ENCODE measurements around the gene TNP2. TPM values are rescaled to one million over a fixed set of nuclear protein-coding genes. Genes with fewer than 3 reads are reported as not detected.
A peak's percentile ranks its signal among the peaks of the same experiment; 100 is the strongest.

TNP2 gene
- total and polyA plus RNA-seq, 2 experiments from 2014 or later: not detected

DNA sequence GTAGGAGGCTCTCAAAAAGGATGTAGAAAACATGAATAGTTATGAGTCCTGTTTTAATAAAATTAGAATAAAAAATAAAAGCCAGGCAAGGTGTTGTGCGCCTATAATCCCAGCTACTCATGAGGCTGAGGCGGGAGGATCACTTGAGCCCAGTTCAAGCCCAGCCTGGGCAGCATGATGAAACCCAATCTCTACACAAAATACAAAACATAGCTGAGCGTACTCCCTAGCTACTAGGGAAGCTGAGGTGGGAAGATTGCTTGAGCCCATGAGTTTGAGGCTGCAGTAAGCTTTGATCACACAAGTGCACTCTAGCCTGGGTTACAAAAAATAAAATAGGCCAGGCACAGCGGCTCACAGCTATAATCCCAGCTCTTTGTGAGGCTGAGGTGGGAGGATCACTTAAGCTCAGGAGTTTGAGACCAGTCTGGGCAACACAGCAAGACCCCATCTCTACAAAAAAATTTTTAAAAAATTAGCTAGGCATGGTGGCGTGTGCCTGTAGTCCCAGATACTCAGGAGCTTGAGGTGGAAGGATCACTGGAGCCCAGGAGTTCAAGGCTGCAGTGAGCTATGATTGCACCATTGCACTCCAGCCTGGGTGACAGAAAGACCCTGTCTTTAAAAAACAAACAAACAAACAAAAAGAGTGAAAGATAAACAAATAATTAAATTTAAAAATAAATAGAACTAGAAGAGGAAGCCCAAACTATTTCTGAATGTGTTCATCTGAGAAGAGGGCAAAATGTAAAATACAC is 29.2 kb upstream of the TNP2 start:
- no peaks in the 10 kb centered on the region for H3K27me3 Mint-ChIP-seq (ENCODE audit: insufficient read depth, low read depth, poor library complexity)
- Histone ChIP-seq H3K4me1 (ENCODE audit: insufficient read depth) (peaks cover 22% of the 10 kb centered on the region), H3K4me3 (no peak overlapping the region), H3F3A (replicated peaks; ENCODE audit: low read depth) (peaks cover 7% of the 10 kb centered on the region; the same call in 1 of the 2 replicates), H3K9me2 (ENCODE audit: insufficient read depth) (no peaks in the 10 kb centered on the region), H4K20me1 (replicated peaks; ENCODE audit: insufficient read depth) (no peaks in the 10 kb centered on the region), H3K27ac (ENCODE audit: low read depth) (no peak overlapping the region), H3K36me3 (ENCODE audit: insufficient read depth) (no peaks in the 10 kb centered on the region), H2AFZ (peak overlapping the region; percentile 96), H3K79me2 (replicated peaks; ENCODE audit: insufficient read depth) (no peaks in the 10 kb centered on the region), H3K27me3 (ENCODE audit: insufficient read depth) (no peaks in the 10 kb centered on the region), H3K4me2 (peak overlapping the region; percentile 48; the same call in 1 of the 2 replicates)
- no peak overlapping the region; the same call in 2 of the 3 replicates for H3K4me3 Mint-ChIP-seq
- H3K27ac Mint-ChIP-seq: no peak overlapping the region
- no peak for ATAC-seq
- no peaks in the 10 kb centered on the region for H3K36me3 Mint-ChIP-seq (ENCODE audit: low read depth)
- no peak for DNase-seq (ENCODE audit: low spot score)
- no peaks in the 10 kb centered on the region for H3K9me3 Mint-ChIP-seq
- TF ChIP-seq ETS1 (IDR thresholded peaks at IDR 0.05) (no peak), EZH2 (IDR thresholded peaks at IDR 0.05; ENCODE audit: low read depth, unreplicated experiment) (no peak), CREB1 (CRISPR knock-in tag; IDR thresholded peaks at IDR 0.05; ENCODE audit: low read depth) (no peak), ZNF331 (CRISPR knock-in tag; IDR thresholded peaks at IDR 0.05; ENCODE audit: low read depth) (no peak), CTCF (conservative IDR thresholded peaks at IDR 0.05; ENCODE audit: low read depth in 2 of 2) (no peak), POLR2AphosphoS5 (IDR thresholded peaks at IDR 0.05; ENCODE audit: low read depth) (no peak), NANOG (IDR thresholded peaks at IDR 0.05; ENCODE audit: borderline replicate concordance) (no peak), STAT1 (IDR thresholded peaks at IDR 0.05; ENCODE audit: unreplicated experiment) (no peak), JUNB (IDR thresholded peaks at IDR 0.05; ENCODE audit: unreplicated experiment) (no peak), REST (IDR thresholded peaks at IDR 0.05; ENCODE audit: unreplicated experiment) (no peak), EZH2phosphoT487 (IDR thresholded peaks at IDR 0.05; ENCODE audit: unreplicated experiment) (no peak), ZNF114 (CRISPR knock-in tag; IDR thresholded peaks at IDR 0.05) (no peak)
- TF ChIP-seq, protein P1, sequence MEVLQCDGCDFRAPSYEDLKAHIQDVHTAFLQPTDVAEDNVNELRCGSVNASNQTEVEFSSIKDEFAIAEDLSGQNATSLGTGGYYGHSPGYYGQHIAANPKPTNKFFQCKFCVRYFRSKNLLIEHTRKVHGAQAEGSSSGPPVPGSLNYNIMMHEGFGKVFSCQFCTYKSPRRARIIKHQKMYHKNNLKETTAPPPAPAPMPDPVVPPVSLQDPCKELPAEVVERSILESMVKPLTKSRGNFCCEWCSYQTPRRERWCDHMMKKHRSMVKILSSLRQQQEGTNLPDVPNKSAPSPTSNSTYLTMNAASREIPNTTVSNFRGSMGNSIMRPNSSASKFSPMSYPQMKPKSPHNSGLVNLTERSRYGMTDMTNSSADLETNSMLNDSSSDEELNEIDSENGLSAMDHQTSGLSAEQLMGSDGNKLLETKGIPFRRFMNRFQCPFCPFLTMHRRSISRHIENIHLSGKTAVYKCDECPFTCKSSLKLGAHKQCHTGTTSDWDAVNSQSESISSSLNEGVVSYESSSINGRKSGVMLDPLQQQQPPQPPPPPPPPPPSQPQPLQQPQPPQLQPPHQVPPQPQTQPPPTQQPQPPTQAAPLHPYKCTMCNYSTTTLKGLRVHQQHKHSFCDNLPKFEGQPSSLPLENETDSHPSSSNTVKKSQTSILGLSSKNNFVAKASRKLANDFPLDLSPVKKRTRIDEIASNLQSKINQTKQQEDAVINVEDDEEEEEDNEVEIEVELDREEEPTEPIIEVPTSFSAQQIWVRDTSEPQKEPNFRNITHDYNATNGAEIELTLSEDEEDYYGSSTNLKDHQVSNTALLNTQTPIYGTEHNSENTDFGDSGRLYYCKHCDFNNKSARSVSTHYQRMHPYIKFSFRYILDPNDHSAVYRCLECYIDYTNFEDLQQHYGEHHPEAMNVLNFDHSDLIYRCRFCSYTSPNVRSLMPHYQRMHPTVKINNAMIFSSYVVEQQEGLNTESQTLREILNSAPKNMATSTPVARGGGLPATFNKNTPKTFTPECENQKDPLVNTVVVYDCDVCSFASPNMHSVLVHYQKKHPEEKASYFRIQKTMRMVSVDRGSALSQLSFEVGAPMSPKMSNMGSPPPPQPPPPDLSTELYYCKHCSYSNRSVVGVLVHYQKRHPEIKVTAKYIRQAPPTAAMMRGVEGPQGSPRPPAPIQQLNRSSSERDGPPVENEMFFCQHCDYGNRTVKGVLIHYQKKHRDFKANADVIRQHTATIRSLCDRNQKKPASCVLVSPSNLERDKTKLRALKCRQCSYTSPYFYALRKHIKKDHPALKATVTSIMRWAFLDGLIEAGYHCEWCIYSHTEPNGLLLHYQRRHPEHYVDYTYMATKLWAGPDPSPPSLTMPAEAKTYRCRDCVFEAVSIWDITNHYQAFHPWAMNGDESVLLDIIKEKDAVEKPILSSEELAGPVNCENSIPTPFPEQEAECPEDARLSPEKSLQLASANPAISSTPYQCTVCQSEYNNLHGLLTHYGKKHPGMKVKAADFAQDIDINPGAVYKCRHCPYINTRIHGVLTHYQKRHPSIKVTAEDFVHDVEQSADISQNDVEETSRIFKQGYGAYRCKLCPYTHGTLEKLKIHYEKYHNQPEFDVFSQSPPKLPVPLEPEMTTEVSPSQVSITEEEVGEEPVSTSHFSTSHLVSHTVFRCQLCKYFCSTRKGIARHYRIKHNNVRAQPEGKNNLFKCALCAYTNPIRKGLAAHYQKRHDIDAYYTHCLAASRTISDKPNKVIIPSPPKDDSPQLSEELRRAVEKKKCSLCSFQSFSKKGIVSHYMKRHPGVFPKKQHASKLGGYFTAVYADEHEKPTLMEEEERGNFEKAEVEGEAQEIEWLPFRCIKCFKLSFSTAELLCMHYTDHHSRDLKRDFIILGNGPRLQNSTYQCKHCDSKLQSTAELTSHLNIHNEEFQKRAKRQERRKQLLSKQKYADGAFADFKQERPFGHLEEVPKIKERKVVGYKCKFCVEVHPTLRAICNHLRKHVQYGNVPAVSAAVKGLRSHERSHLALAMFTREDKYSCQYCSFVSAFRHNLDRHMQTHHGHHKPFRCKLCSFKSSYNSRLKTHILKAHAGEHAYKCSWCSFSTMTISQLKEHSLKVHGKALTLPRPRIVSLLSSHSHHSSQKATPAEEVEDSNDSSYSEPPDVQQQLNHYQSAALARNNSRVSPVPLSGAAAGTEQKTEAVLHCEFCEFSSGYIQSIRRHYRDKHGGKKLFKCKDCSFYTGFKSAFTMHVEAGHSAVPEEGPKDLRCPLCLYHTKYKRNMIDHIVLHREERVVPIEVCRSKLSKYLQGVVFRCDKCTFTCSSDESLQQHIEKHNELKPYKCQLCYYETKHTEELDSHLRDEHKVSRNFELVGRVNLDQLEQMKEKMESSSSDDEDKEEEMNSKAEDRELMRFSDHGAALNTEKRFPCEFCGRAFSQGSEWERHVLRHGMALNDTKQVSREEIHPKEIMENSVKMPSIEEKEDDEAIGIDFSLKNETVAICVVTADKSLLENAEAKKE (CRISPR knock-in tag; IDR thresholded peaks at IDR 0.05): no peak
- peaks cover 14% of the 10 kb centered on the region for H3K4me1 Mint-ChIP-seq
